Mucosa of rectum (tissue), 2 donors: Measurements from ENCODE around the gene LACTBL1.
"Not testable (repeated sequence)": the region's sequence is repeated elsewhere in the genome, so short reads cannot be mapped to it uniquely, and the experiment has no call there.

Source experiments
- H3K27ac ChIP-seq, 2 donors: one replicate each; pipeline ENCODE4 v1.7.0; 2013; ENCODE audit warnings: inconsistent platforms in 2 of 2, low read depth in 2 of 2, low read length in 2 of 2
- H3K27me3 ChIP-seq, 2 donors: one replicate each; pipeline ENCODE4 v1.7.0; 2013; ENCODE audit warnings: low read length in 2 of 2; ENCODE audit not compliant: control insufficient read depth in 2 of 2, insufficient read depth in 2 of 2
- H3K36me3 ChIP-seq, 2 donors: one replicate each; pipeline ENCODE4 v1.7.0; 2013; ENCODE audit warnings: low read length in 2 of 2; ENCODE audit not compliant: control insufficient read depth in 2 of 2, insufficient read depth in 2 of 2
- H3K4me1 ChIP-seq, 2 donors: one replicate each; pipeline ENCODE4 v1.7.0; 2013; ENCODE audit warnings: low read length in 2 of 2, mild to moderate bottlenecking in 1 of 2; ENCODE audit not compliant: control insufficient read depth in 2 of 2, insufficient read depth in 2 of 2
- H3K4me3 ChIP-seq, 2 donors: one replicate each; pipeline ENCODE4 v1.7.0; 2013; ENCODE audit warnings: low read length in 2 of 2
- H3K9ac ChIP-seq, 2 donors: one replicate each; pipeline ENCODE4 v1.7.0; 2013; ENCODE audit warnings: low read length in 2 of 2, low read depth in 1 of 2, mild to moderate bottlenecking in 1 of 2
- H3K9me3 ChIP-seq, 2 donors: one replicate each; pipeline ENCODE4 v1.7.0; 2013; ENCODE audit warnings: low read length in 2 of 2; ENCODE audit not compliant: control insufficient read depth in 2 of 2
- donor health status: healthy.
- donor health status: Normal muscosa, but diverticular disease.

The LACTBL1 gene

GRCh38 chr1:22949822-22950331, 22.8 kb downstream of the LACTBL1 start:
- H3K9ac ChIP-seq = no peak overlapping the region
- no peaks in the 10 kb centered on the region for H3K36me3 ChIP-seq
- no peak overlapping the region for H3K4me3 ChIP-seq
- H3K27me3 ChIP-seq = peaks cover 8 to 27% of the 10 kb centered on the region in 2 donors
- no peak overlapping the region for H3K27ac ChIP-seq
- no peaks in the 10 kb centered on the region for H3K9me3 ChIP-seq
- H3K4me1 ChIP-seq = no peaks in the 10 kb centered on the region

GRCh38 chr1:22945171-22945570, 27.5 kb downstream of the LACTBL1 start:
- H3K9me3 ChIP-seq, H3K27me3 ChIP-seq, H3K9ac ChIP-seq, H3K27ac ChIP-seq, H3K4me1 ChIP-seq, H3K36me3 ChIP-seq, H3K4me3 ChIP-seq: not testable (repeated sequence)

- H3K4me3 ChIP-seq = no peak overlapping the region
- H3K36me3 ChIP-seq = no peaks in the 10 kb centered on the region
- peaks cover 2 to 3% of the 10 kb centered on the region in 2 donors for H3K27me3 ChIP-seq
Measured at GRCh38 chr1:22944346-22945055, 28.2 kb downstream of the LACTBL1 start.

GRCh38 chr1:22941257-22941656, 31.4 kb downstream of the LACTBL1 start:
- H3K27ac ChIP-seq = no peak overlapping the region
- peaks cover 5 to 7% of the 10 kb centered on the region in 2 donors for H3K9me3 ChIP-seq
- no peak overlapping the region for H3K4me3 ChIP-seq
- H3K27me3 ChIP-seq = peaks cover 0 to 2% of the 10 kb centered on the region in 2 donors
- no peak overlapping the region for H3K9ac ChIP-seq
- H3K4me1 ChIP-seq = no peaks in the 10 kb centered on the region
- no peaks in the 10 kb centered on the region for H3K36me3 ChIP-seq

More at GRCh38 chr1:22944346-22945055, 28.2 kb downstream of the LACTBL1 start:
- Histone ChIP-seq H3K9me3 (peaks cover 5 to 7% of the 10 kb centered on the region in 2 donors), H3K27ac (no peak overlapping the region), H3K4me1 (no peaks in the 10 kb centered on the region), H3K9ac (no peak overlapping the region)

GRCh38 chr1:22936681-22937080, 36.0 kb downstream of the LACTBL1 start:
- H3K27ac ChIP-seq = no peak overlapping the region
- H3K27me3 ChIP-seq = no peaks in the 10 kb centered on the region
- no peak overlapping the region for H3K4me3 ChIP-seq
- H3K9ac ChIP-seq = no peak overlapping the region
- peaks cover 4 to 5% of the 10 kb centered on the region in 2 donors for H3K9me3 ChIP-seq
- H3K36me3 ChIP-seq = no peaks in the 10 kb centered on the region
- no peaks in the 10 kb centered on the region for H3K4me1 ChIP-seq

- no peaks in the 10 kb centered on the region for H3K27me3 ChIP-seq
- H3K27ac ChIP-seq = no peak overlapping the region
- H3K9me3 ChIP-seq = no peaks in the 10 kb centered on the region
- H3K4me1 ChIP-seq = no peaks in the 10 kb centered on the region
- no peaks in the 10 kb centered on the region for H3K36me3 ChIP-seq
- H3K4me3 ChIP-seq = no peak overlapping the region
- H3K9ac ChIP-seq = no peak overlapping the region
Measured at GRCh38 chr1:22935433-22935832, 37.2 kb downstream of the LACTBL1 start.

GRCh38 chr1:22932803-22933470, 39.7 kb downstream of the LACTBL1 start:
- no peak overlapping the region for H3K9ac ChIP-seq
- no peaks in the 10 kb centered on the region for H3K36me3 ChIP-seq
- no peaks in the 10 kb centered on the region for H3K4me1 ChIP-seq
- no peaks in the 10 kb centered on the region for H3K27me3 ChIP-seq
- no peak overlapping the region for H3K27ac ChIP-seq
- H3K4me3 ChIP-seq = no peak overlapping the region
- no peaks in the 10 kb centered on the region for H3K9me3 ChIP-seq

GRCh38 chr1:22930240-22930912, 42.3 kb downstream of the LACTBL1 start:
- Histone ChIP-seq H3K27ac (no peak overlapping the region), H3K27me3 (no peaks in the 10 kb centered on the region), H3K4me1 (no peaks in the 10 kb centered on the region), H3K36me3 (no peaks in the 10 kb centered on the region), H3K9ac (no peak overlapping the region), H3K9me3 (no peaks in the 10 kb centered on the region), H3K4me3 (no peak overlapping the region)

- H3K9me3 ChIP-seq = no peaks in the 10 kb centered on the region
- H3K4me3 ChIP-seq = no peak overlapping the region
- H3K36me3 ChIP-seq = no peaks in the 10 kb centered on the region
- H3K27ac ChIP-seq = no peak overlapping the region
- no peaks in the 10 kb centered on the region for H3K4me1 ChIP-seq
- H3K27me3 ChIP-seq = peaks cover 0 to 2% of the 10 kb centered on the region in 2 donors
- H3K9ac ChIP-seq = no peak overlapping the region
Measured at GRCh38 chr1:22925111-22925510, 47.6 kb downstream of the LACTBL1 start.

GRCh38 chr1:22922640-22923039, 50.0 kb downstream of the LACTBL1 start:
- Histone ChIP-seq H3K27me3 (peaks cover 0 to 5% of the 10 kb centered on the region in 2 donors), H3K9ac (no peak overlapping the region), H3K36me3 (no peaks in the 10 kb centered on the region), H3K4me1 (no peaks in the 10 kb centered on the region), H3K4me3 (no peak overlapping the region), H3K9me3 (no peaks in the 10 kb centered on the region), H3K27ac (no peak overlapping the region)
